ENCODE data around the gene IMPA2.
A peak's percentile ranks its signal among the peaks of the same experiment; 100 is the strongest.

Gene IMPA2

DNA sequence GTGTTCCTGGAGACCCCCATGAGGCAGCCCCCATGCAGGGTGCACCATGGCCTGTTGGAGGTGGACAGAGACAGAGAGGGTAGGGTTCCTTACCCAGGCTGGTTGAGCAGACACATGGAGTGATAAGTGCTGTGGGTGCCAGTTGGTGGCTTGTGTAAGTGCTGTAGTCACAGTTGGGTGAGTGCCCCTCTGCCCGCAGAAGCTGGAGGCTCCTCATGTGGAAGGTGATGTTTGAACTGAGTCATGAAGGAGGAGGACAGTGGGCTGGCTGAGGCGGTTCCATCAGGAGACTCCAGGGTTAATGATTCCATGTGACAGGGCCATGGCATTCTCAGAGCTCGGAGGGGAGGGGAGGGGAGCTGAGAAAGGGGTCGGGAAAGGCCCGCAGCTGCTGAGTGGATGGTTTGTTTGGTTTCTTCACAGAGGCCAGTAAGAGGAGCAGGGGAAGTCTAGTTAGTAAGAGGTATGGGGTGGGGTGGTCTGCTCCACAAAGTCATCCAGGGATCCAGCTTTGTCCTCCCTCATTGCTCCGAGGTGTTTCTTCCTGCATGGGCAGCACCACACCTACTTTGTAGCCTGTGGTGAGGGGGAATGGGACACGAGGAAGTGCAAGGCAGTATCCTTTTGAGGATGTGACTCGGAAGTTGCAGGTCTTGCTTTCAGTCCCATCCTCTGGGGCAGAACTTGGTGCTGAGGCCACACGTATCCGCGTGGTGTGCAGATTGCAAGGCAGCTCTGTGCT is 13.6 kb downstream of the IMPA2 start:
- peaks cover 77% of the 10 kb centered on the region for H3K4me1 ChIP-seq (ENCODE audit: control insufficient read depth, insufficient read depth, low read length)
- H3K4me3 ChIP-seq (ENCODE audit: low read length), result no peak overlapping the region
- peak overlapping the region; percentile 54 for H3K9ac ChIP-seq (ENCODE audit: low read length)
- H3K27me3 ChIP-seq (ENCODE audit: control insufficient read depth, insufficient read depth, low read length), result no peaks in the 10 kb centered on the region
- H3K9me3 ChIP-seq (ENCODE audit: control insufficient read depth, low read length), result no peaks in the 10 kb centered on the region
- no peaks in the 10 kb centered on the region for H3K36me3 ChIP-seq (ENCODE audit: control insufficient read depth, insufficient read depth, low read length)

DNA sequence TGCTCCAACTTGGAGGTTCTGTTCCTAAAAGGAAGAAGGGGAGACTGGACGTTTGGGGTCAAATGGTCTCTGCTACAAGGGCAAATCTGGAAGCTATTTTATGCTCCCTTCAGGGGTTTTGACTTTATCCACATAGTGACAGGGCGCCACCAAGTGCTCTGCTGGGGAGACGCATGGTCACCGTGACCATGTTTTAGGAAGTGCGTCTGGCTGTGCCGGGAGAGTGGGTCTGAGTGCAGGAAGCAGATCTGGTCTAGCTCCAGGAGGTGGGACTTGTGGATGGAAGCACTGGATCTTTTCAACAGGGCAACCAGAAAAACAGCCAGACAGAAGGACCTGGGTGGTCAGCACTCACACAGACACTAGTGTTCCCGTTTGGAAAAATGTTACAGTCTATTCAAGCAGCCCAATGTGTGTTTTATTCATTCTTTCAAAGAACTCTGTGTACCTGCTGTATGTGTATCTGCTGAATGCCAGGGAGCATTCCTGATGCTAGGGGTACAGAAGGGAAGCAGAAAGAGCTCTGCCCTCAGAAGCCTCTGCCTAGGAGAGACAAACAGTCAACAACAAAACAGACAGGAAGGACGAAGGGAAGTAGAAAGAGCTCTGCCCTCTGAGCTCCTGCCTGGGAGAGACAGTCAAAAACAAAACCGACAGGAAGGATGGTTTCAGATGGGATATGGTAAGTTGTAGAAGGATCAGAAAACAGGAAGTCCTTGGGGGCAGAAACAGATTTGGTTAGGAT is 14.3 kb downstream of the IMPA2 start:
- Histone ChIP-seq H3K36me3 (ENCODE audit: control insufficient read depth, insufficient read depth, low read length) (no peaks in the 10 kb centered on the region), H3K4me3 (ENCODE audit: low read length) (no peak overlapping the region), H3K4me1 (ENCODE audit: control insufficient read depth, insufficient read depth, low read length) (peaks cover 74% of the 10 kb centered on the region), H3K9me3 (ENCODE audit: control insufficient read depth, low read length) (no peaks in the 10 kb centered on the region), H3K9ac (ENCODE audit: low read length) (peak overlapping the region; percentile 54), H3K27me3 (ENCODE audit: control insufficient read depth, insufficient read depth, low read length) (no peaks in the 10 kb centered on the region)

DNA sequence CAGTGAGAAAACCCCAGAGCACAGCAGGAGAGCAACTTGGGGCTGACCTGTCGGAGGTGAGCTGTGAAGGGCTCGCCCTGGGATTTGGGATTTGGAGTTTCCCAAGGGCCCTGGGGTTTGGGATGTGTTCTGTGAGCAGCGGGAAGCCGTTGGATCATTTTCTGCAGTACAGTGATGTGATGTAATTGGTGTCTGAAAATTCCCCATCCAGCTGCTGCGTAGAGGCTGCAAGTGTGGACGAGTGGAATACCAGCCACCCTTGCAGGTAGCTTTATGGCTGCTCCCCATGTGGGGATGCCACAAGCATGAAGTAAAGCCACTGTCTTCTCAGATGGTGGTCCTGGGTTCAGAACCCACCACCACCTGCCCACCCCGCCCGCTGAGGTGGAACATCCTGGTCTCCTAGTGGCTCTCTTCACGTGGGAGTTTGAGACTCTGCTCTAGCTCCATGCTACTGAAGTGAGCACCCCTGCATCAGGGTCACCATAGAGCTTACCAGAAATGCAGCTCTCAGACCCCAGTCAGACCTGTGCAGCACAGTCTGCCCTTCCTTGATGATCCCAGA is 15.0 kb downstream of the IMPA2 start:
- H3K9ac ChIP-seq (ENCODE audit: low read length), result peak overlapping the region; percentile 35
- H3K4me1 ChIP-seq (ENCODE audit: control insufficient read depth, insufficient read depth, low read length), result peaks cover 77% of the 10 kb centered on the region
- no peaks in the 10 kb centered on the region for H3K36me3 ChIP-seq (ENCODE audit: control insufficient read depth, insufficient read depth, low read length)
- H3K9me3 ChIP-seq (ENCODE audit: control insufficient read depth, low read length), result no peaks in the 10 kb centered on the region
- no peak overlapping the region for H3K4me3 ChIP-seq (ENCODE audit: low read length)
- no peaks in the 10 kb centered on the region for H3K27me3 ChIP-seq (ENCODE audit: control insufficient read depth, insufficient read depth, low read length)

DNA sequence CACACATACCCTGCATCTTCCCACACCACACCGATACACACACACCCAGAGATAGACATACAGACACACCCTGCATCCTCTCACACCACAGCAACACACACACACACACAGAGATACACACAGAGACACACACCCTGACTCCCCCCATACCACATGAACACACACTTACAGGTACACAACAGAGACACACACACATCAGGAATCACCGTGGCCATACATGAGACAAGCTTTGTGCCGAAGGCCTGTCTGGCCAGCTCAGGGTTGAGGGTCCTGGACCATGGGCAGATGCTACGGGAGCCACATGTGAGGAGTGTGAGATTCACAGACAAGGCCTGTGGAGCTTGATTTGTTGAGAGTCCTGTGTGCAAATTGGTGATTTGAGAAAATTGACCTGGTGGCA is 15.6 kb downstream of the IMPA2 start:
- Histone ChIP-seq H3K36me3 (ENCODE audit: control insufficient read depth, insufficient read depth, low read length) (no peaks in the 10 kb centered on the region), H3K9me3 (ENCODE audit: control insufficient read depth, low read length) (no peaks in the 10 kb centered on the region), H3K27me3 (ENCODE audit: control insufficient read depth, insufficient read depth, low read length) (no peaks in the 10 kb centered on the region), H3K9ac (ENCODE audit: low read length) (peak overlapping the region; percentile 35), H3K4me3 (ENCODE audit: low read length) (no peak overlapping the region), H3K4me1 (ENCODE audit: control insufficient read depth, insufficient read depth, low read length) (peaks cover 83% of the 10 kb centered on the region)

DNA sequence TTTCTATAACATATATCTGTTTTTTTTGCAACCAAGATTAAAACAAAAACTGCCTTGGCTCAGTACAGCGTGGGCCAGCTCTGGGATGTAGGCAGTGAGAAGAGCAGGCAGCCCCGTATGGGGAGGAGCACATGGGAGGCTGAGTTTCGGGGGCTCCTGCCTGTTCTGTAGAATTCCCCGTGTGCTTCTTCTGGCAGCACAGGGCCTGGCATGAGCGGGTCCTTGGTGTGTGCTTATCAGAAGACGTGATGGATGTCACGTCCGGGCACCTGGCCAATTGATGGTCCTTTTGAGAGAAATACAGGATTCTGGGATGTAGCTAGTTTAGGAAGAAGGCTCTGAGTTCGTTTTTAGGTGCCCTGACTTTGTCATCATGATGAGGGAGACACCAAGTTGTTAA is 16.2 kb downstream of the IMPA2 start:
- Histone ChIP-seq H3K36me3 (ENCODE audit: control insufficient read depth, insufficient read depth, low read length) (no peaks in the 10 kb centered on the region), H3K4me3 (ENCODE audit: low read length) (no peak overlapping the region), H3K9me3 (ENCODE audit: control insufficient read depth, low read length) (no peaks in the 10 kb centered on the region), H3K9ac (ENCODE audit: low read length) (peak overlapping the region; percentile 10), H3K27me3 (ENCODE audit: control insufficient read depth, insufficient read depth, low read length) (no peaks in the 10 kb centered on the region), H3K4me1 (ENCODE audit: control insufficient read depth, insufficient read depth, low read length) (peaks cover 89% of the 10 kb centered on the region)

DNA sequence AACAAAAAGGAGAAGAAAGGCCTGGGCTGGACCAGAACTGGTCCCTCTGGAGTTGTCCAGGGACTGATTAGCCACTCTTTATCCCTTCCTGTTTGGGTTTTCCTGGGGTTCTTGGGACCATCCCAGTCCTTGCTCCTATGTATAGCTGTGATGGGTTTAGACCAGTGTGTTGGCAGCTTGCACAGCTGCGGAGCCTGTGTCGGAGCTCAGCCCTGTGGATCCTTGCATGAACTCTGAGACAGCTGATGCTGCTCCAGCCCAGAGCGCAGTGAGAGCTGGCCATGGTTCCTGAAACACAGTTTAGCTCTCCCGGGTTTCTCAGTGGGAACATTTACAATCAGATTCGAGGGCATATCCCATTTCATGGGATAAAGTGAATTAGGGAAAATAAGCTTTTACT is 16.9 kb downstream of the IMPA2 start:
- H3K9ac ChIP-seq (ENCODE audit: low read length), result peak overlapping the region; percentile 10
- no peaks in the 10 kb centered on the region for H3K27me3 ChIP-seq (ENCODE audit: control insufficient read depth, insufficient read depth, low read length)
- H3K4me1 ChIP-seq (ENCODE audit: control insufficient read depth, insufficient read depth, low read length), result peaks cover 89% of the 10 kb centered on the region
- H3K4me3 ChIP-seq (ENCODE audit: low read length), result no peak overlapping the region
- H3K36me3 ChIP-seq (ENCODE audit: control insufficient read depth, insufficient read depth, low read length), result no peaks in the 10 kb centered on the region
- no peaks in the 10 kb centered on the region for H3K9me3 ChIP-seq (ENCODE audit: control insufficient read depth, low read length)

DNA sequence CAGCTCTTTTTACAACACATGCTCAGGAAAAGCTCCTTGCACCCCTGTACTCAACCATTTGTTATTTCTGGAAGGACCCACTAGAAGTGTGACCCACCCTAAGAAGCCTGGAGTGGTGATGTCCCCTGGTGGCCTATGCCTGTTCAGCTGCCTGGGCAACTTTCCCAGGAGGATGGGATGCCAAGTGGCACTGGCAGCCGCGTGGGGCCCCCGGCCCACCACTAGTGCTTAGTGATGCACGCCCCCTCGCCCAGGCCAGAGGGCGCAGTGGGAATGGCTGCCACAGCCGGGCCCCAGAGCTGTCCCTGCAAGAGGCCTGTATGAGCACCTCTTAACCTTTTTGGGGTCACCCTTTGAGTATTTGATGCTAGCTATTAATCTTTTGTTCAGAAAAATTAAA is 18.1 kb downstream of the IMPA2 start:
- H3K9me3 ChIP-seq (ENCODE audit: control insufficient read depth, low read length), result no peaks in the 10 kb centered on the region
- H3K27me3 ChIP-seq (ENCODE audit: control insufficient read depth, insufficient read depth, low read length), result no peaks in the 10 kb centered on the region
- peak overlapping the region; percentile 53 for H3K9ac ChIP-seq (ENCODE audit: low read length)
- H3K4me1 ChIP-seq (ENCODE audit: control insufficient read depth, insufficient read depth, low read length), result peaks cover 88% of the 10 kb centered on the region
- no peak overlapping the region for H3K4me3 ChIP-seq (ENCODE audit: low read length)
- no peaks in the 10 kb centered on the region for H3K36me3 ChIP-seq (ENCODE audit: control insufficient read depth, insufficient read depth, low read length)

DNA sequence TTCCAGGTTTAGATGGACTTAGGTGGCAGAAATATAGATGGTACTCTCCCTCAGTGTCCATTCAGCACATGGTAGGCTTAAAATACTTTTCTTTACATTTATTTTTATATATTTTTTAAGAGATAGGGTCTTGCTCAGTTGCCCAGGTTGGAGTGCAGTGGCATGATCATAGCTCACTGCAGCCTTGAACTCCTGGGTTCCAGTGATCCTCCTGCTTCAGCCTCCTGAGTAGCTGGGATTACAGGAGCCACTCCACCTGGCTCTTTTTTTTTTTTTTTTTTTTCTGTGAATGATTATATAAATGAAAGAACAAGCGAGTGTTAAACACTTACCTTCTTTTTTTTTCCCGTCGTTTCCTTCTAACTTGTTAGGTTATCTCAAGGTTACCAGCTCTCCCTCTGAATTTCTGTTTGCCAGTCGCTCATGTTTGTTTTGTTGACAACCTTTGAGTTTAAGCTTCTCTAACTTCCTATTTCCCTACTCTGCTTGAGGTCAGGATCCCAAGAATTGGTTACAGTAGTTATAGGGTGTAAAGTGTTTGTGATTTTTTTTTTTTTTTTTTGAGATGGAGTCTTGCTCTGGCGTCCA is 18.9 kb downstream of the IMPA2 start:
- Histone ChIP-seq H3K9ac (ENCODE audit: low read length) (peak overlapping the region; percentile 53), H3K4me3 (ENCODE audit: low read length) (no peak overlapping the region), H3K9me3 (ENCODE audit: control insufficient read depth, low read length) (no peaks in the 10 kb centered on the region), H3K27me3 (ENCODE audit: control insufficient read depth, insufficient read depth, low read length) (no peaks in the 10 kb centered on the region), H3K4me1 (ENCODE audit: control insufficient read depth, insufficient read depth, low read length) (peaks cover 88% of the 10 kb centered on the region), H3K36me3 (ENCODE audit: control insufficient read depth, insufficient read depth, low read length) (no peaks in the 10 kb centered on the region)

DNA sequence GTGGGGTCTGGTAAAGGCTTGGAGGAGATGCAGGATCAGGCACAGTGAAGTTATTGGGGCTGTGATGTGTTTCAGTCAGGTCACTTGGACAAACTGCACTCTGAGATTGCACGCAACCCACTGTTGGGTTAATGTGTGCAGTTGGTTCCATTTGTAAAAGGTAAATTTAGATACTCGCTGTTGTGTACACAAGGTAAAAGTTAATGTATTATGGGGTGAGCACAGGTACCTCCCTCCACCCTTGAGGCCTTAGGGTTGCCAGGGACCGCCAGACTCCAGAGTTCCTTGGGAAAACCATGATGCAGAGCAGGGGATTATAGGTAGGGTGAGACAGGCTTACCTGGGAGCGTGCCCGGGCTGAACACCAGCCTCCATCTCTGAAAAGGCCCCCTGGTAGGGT is 20.1 kb downstream of the IMPA2 start:
- H3K27me3 ChIP-seq (ENCODE audit: control insufficient read depth, insufficient read depth, low read length), result no peaks in the 10 kb centered on the region
- H3K4me3 ChIP-seq (ENCODE audit: low read length), result no peak overlapping the region
- peak overlapping the region; percentile 48 for H3K9ac ChIP-seq (ENCODE audit: low read length)
- no peaks in the 10 kb centered on the region for H3K9me3 ChIP-seq (ENCODE audit: control insufficient read depth, low read length)
- peaks cover 87% of the 10 kb centered on the region for H3K4me1 ChIP-seq (ENCODE audit: control insufficient read depth, insufficient read depth, low read length)
- no peaks in the 10 kb centered on the region for H3K36me3 ChIP-seq (ENCODE audit: control insufficient read depth, insufficient read depth, low read length)

DNA sequence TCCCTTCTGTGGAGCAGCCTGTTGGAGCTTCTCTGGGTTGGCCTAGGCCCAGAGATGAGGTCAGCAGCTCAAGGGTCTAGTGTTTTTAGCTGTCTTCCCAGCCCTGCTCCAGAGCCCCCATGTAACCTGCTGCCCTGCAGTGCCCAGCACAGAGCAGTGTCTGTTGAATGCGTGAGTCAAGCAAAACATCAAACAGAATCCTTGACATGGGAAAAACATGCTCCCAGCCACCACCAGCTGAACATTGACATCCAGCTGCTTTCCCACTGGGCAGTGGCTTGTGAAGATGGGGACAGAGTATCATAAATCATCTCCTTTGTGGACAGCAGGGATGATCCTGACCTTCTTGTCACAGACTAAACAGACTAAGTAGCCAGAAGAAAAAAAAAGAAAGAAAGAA is 22.6 kb downstream of the IMPA2 start:
- Histone ChIP-seq H3K4me1 (ENCODE audit: control insufficient read depth, insufficient read depth, low read length) (peaks cover 87% of the 10 kb centered on the region), H3K36me3 (ENCODE audit: control insufficient read depth, insufficient read depth, low read length) (no peaks in the 10 kb centered on the region), H3K27me3 (ENCODE audit: control insufficient read depth, insufficient read depth, low read length) (no peaks in the 10 kb centered on the region), H3K9me3 (ENCODE audit: control insufficient read depth, low read length) (no peaks in the 10 kb centered on the region), H3K4me3 (ENCODE audit: low read length) (no peak overlapping the region), H3K9ac (ENCODE audit: low read length) (no peak overlapping the region)

DNA sequence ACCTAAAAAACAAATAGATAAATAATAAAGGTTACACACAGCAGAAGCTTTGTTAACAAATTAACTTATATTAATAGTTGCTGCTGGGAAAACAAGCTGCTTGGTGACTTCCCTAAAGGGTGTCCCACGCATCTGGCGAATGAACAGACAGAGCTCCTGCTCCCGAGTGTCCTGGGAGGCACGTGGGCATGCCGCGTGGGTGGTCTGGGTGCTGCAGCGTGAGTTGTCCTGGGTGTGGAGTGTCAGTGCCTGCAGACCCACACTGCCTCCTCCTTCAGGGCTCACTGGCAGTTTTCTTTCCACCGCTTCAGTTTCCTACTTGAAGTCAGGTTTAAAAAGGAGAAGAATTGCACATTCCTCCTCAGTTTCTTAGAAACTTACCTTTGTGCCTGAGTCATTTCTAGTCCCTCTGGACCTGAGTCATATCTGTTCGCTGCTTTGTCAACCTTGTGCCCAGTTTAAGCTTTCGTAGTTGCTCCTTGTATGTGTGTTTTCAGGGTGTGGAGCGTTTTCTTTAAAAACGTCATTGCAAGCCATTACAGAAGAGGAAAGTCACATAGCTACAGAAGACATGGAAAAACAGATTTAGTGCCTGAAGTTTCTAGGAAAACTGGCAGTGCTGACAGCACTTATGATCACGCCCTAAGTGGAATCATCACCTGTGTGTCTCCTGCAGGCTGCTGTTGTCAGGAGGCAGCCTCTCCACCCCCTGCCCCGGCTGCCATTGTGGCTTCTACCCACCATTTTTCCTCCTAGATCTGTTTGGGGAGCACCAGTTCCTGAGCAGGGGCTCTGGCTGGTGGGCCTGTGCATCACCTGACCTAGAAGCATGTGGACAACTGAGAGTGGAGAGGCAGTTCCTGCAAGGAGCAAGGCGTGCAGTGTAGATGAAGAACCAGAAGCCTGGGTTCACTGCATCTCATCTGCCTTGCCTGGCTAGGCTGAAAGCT is 24.5 kb downstream of the IMPA2 start:
- H3K27me3 ChIP-seq (ENCODE audit: control insufficient read depth, insufficient read depth, low read length), result no peaks in the 10 kb centered on the region
- peaks cover 89% of the 10 kb centered on the region for H3K4me1 ChIP-seq (ENCODE audit: control insufficient read depth, insufficient read depth, low read length)
- no peak overlapping the region for H3K4me3 ChIP-seq (ENCODE audit: low read length)
- peak overlapping the region; percentile 75 for H3K9ac ChIP-seq (ENCODE audit: low read length)
- no peaks in the 10 kb centered on the region for H3K36me3 ChIP-seq (ENCODE audit: control insufficient read depth, insufficient read depth, low read length)
- no peaks in the 10 kb centered on the region for H3K9me3 ChIP-seq (ENCODE audit: control insufficient read depth, low read length)
